SK-N-MC (cell line): ENCODE measurements around the gene SLC12A8.

Experiments used
- DNase-seq: peaks from one replicate; pipeline ENCODE4 v3.0.0-alpha.2; 2011; ENCODE audit warnings: low read depth, low spot score
- H3K27ac ChIP-seq: fragments of 200-600 bp; sonication (generic); 2 replicates; pipeline ENCODE4 v1.5.1; 2016; ENCODE audit warnings: mixed run types
- H3K36me3 ChIP-seq: fragments of 200-600 bp; sonication (generic); 2 replicates; pipeline ENCODE4 v1.6.1; 2017; ENCODE audit warnings: antibody characterized with exemption, low read length, mixed read lengths; ENCODE audit not compliant: insufficient read depth
- H3K4me3 ChIP-seq: fragments of 200-600 bp; sonication (generic); 2 replicates; pipeline ENCODE4 v1.5.1; 2016
- H3K9ac ChIP-seq: fragments of 200-600 bp; sonication (generic); 2 replicates; pipeline ENCODE4 v1.8.0; 2017; ENCODE audit warnings: mixed run types, mixed read lengths; ENCODE audit not compliant: insufficient read length
- H3K9me3 ChIP-seq: fragments of 200-600 bp; sonication (generic); 2 replicates; pipeline ENCODE4 v1.6.1; 2017; ENCODE audit warnings: low read depth, mild to moderate bottlenecking, antibody characterized with exemption, low read length, moderate library complexity, mixed read lengths
- EZH2 ChIP-seq: fragments of 200-600 bp; sonication (generic); IDR thresholded peaks from one replicate; pipeline ENCODE4 v1.6.1; 2017; ENCODE audit warnings: antibody characterized with exemption
- FOXP2 ChIP-seq: optimal IDR thresholded peaks from 2 replicates; pipeline ENCODE3; 2011; ENCODE audit warnings: mild to moderate bottlenecking, moderate library complexity; ENCODE audit not compliant: insufficient read depth; ENCODE audit errors: extremely low read length, control extremely low read depth
- POLR2AphosphoS5 ChIP-seq: IDR thresholded peaks from 2 replicates; pipeline ENCODE4 v1.6.1; 2012; ENCODE audit warnings: mild to moderate bottlenecking, low read depth, low read length, borderline replicate concordance

Gene SLC12A8, protein sequence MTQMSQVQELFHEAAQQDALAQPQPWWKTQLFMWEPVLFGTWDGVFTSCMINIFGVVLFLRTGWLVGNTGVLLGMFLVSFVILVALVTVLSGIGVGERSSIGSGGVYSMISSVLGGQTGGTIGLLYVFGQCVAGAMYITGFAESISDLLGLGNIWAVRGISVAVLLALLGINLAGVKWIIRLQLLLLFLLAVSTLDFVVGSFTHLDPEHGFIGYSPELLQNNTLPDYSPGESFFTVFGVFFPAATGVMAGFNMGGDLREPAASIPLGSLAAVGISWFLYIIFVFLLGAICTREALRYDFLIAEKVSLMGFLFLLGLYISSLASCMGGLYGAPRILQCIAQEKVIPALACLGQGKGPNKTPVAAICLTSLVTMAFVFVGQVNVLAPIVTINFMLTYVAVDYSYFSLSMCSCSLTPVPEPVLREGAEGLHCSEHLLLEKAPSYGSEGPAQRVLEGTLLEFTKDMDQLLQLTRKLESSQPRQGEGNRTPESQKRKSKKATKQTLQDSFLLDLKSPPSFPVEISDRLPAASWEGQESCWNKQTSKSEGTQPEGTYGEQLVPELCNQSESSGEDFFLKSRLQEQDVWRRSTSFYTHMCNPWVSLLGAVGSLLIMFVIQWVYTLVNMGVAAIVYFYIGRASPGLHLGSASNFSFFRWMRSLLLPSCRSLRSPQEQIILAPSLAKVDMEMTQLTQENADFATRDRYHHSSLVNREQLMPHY

DNA sequence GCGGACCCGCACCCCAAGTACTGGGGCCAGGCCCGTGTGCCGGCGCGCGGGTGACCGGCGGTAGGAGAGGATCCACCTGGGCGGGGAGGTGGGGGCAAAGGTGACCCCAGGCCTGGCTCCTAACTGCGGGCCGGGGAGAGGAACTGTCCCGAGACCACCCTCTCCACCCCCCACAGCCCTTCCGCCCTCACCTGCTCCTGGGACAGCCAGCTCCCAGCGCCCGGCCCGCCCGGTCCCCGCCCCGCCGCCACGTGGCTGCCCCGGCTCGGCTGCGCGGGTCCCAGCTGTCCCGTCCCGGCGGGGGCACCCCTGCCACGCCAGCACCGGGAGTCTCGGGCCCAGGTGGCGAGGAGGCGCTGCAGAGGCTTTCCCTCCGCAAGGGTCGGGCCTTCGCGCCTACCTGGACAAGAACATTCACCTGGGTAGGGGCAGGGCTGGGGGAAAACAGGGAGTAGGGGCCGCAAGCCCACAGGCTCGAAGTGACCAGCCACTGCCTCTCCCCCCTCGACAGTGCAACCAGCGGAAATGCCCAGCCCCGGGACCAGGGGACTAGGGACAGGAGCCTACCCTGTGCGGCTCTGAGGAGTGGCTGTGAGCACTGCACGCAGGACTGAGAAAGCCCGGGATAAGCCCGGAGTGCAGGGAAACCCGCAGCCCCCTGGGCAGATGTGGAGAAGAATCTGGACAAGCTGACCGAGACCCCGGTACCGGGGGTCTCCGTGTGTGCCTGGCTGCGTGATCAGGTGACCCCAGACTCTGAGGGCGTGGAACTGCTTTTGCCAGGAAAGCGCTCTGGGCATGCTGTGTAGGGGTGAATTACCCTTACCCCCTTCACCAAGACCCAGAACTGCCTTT, at the start of gene SLC12A8:
Gene SLC12A8, minus strand, starts transcription at position 240 of the 855 bp plus-strand sequence. CDS start 1,399 bp downstream, outside the sequence.
- H3K36me3 ChIP-seq: no peaks in the 10 kb centered on the region
- no peak within 1 kb of the TSS for H3K4me3 ChIP-seq
- no peak within 1 kb of the TSS for H3K9ac ChIP-seq
- no peak for DNase-seq
- H3K9me3 ChIP-seq: no peaks in the 10 kb centered on the region
- no peak within 1 kb of the TSS for H3K27ac ChIP-seq
- no peak for TF ChIP-seq POLR2AphosphoS5
- TF ChIP-seq FOXP2: no peak
- TF ChIP-seq EZH2: no peak

DNA sequence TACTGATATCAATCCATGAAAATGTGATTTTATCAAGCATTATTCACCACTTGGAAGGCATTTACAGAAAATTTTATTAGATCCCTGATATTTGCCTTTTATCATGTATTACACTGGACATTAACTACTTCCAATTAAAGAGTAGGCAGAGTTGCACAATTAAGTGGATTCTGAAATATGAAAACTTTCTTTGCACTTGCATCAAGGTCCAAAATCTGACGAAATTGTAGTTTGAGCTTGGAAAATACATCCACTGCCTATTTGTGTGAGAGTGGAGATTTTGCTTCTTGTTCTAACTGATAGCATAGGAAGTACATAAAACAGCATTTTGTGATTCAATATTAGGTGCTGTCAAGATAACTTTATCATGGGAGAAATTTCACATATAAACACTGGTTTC, 49.6 kb upstream of the SLC12A8 start:
- DNase-seq: no peak
- Histone ChIP-seq H3K36me3 (peaks cover 49% of the 10 kb centered on the region), H3K9me3 (no peaks in the 10 kb centered on the region), H3K4me3 (no peak overlapping the region), H3K9ac (no peak overlapping the region), H3K27ac (no peak overlapping the region)
- TF ChIP-seq POLR2AphosphoS5 (no peak), EZH2 (no peak), FOXP2 (no peak)

DNA sequence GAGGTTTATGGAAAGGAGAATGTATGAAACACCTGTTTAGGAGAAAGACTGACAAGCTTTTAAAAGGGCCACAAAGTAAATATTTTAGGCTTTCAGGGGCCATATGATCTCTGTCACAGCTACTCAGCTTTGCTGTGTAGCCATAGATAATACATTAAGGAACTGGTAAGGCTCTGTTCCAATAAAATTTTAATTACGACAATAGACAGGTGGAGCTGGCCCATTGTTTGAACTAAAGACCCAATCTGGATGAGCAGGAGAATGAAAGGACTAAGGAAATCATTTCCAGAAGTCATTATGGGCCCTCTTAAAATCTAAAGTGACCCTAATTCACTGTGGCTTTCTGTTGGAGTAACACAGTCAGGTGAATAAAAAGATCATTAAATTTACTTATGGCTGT, 48.5 kb upstream of the SLC12A8 start:
- no peak for DNase-seq
- TF ChIP-seq EZH2: no peak
- no peak for TF ChIP-seq POLR2AphosphoS5
- no peak for TF ChIP-seq FOXP2
- Histone ChIP-seq H3K36me3 (peaks cover 41% of the 10 kb centered on the region), H3K27ac (no peak overlapping the region), H3K9me3 (no peaks in the 10 kb centered on the region), H3K4me3 (no peak overlapping the region), H3K9ac (no peak overlapping the region)

DNA sequence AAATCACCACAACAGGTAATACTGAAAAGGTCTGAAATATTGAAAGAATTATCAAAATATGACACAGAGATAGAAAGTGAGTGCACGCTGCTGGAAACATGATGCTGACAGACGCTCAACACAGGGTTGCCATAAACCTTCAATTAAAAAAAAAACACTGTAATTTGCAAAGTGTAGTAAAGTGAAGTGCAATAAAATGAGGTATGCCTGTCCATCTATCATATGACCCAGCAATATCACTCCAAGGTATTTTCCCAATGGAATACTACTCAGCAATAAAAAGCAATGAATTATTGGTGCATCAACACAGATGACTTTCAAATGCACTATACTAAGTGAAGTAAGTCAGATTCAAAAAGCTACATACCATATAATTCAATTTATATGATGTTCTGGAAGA, 47.6 kb upstream of the SLC12A8 start:
- Histone ChIP-seq H3K9ac (no peak overlapping the region), H3K36me3 (peaks cover 40% of the 10 kb centered on the region), H3K27ac (no peak overlapping the region), H3K9me3 (no peaks in the 10 kb centered on the region), H3K4me3 (no peak overlapping the region)
- DNase-seq: no peak
- no peak for TF ChIP-seq EZH2
- no peak for TF ChIP-seq FOXP2
- TF ChIP-seq POLR2AphosphoS5: no peak

DNA sequence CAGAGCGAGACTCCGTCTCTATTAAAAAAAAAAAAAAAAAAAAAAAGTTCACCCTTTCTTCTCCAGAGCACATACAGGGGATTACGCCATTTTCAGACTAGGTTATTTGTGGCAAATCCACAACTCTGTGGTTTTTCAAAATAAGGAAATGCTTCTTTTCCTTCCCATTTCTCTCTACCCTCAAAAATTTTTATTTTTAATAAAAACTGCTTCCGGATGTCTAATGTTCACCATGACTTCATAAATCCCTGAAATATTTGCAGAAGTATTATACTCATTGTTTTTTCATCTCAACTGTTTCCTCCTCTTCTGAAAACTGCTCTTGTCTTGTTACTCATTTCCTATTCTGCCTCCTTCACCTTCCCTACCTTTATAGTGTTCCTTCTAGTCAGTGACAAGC, 45.0 kb upstream of the SLC12A8 start:
- no peak for DNase-seq
- TF ChIP-seq FOXP2 (no peak), EZH2 (no peak), POLR2AphosphoS5 (no peak)
- peaks cover 31% of the 10 kb centered on the region for H3K36me3 ChIP-seq
- no peak overlapping the region for H3K9ac ChIP-seq
- H3K27ac ChIP-seq: no peak overlapping the region
- no peaks in the 10 kb centered on the region for H3K9me3 ChIP-seq
- no peak overlapping the region for H3K4me3 ChIP-seq

DNA sequence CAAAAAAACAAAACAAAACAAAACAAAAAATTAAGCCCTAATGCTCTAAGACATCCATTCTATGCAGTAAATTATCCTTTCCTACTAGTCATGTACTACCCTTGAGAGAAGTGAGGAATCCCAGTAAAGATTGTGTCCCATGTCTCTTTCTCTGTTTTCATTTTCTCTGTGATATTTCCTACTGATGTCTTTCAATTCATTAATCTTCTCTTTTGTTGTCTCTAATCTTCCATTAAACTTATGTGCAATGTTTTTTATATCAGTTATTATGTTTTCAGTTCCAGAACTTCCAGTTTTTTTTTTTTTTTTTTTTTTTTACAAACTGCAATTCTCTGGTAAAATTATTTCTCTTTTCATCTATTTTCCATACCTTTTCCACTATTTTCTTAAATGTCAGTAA, 44.1 kb upstream of the SLC12A8 start:
- Histone ChIP-seq H3K4me3 (no peak overlapping the region), H3K9me3 (no peaks in the 10 kb centered on the region), H3K9ac (no peak overlapping the region), H3K27ac (no peak overlapping the region), H3K36me3 (peaks cover 31% of the 10 kb centered on the region)
- DNase-seq: no peak
- TF ChIP-seq POLR2AphosphoS5 (no peak), FOXP2 (no peak), EZH2 (no peak)

DNA sequence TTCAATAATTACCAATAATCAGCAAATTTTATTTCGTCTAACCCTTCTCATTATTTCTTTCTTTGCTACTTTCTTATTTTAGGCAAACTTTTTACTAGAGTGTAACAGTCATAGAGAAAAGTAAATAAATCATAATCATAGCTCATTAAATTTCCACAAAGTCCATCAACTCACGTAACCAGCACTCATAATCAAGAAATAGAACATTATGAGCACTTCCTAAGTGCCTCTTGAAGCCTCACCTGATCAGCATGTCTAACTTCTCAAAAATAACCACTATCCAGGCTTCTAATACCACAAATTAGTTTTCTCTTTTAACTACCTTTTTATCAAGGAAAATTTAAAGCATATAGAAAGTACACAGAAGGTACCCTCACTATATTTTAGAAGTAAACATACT, 38.4 kb upstream of the SLC12A8 start:
- no peak overlapping the region for H3K9ac ChIP-seq
- H3K9me3 ChIP-seq: no peaks in the 10 kb centered on the region
- H3K36me3 ChIP-seq: no peaks in the 10 kb centered on the region; the same call in 1 of the 2 replicates
- H3K4me3 ChIP-seq: no peak overlapping the region
- DNase-seq: no peak
- H3K27ac ChIP-seq: no peak overlapping the region
- no peak for TF ChIP-seq FOXP2
- TF ChIP-seq EZH2: no peak
- TF ChIP-seq POLR2AphosphoS5: no peak

DNA sequence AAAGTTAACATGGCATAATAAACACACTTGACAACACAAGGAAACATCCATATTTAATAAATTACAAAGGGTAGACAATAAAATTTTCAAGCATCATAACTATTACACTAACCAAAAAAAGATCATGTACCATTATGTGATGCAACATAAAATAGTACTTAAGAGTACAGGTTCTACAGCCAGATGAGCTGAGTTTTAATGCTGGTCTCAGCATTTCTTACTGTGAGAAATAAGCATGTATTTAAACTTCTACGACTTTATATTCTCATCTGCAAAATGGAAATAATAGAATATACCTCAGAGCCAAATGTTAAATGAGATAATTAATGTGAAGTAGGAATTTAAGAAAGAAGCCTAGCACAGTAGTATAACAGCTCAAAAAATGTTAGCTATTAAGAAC, 33.7 kb upstream of the SLC12A8 start:
- no peak for DNase-seq
- no peak overlapping the region for H3K4me3 ChIP-seq
- no peak for TF ChIP-seq FOXP2
- no peak for TF ChIP-seq POLR2AphosphoS5
- no peak for TF ChIP-seq EZH2
- no peaks in the 10 kb centered on the region for H3K9me3 ChIP-seq
- H3K36me3 ChIP-seq: no peaks in the 10 kb centered on the region; the same call in 1 of the 2 replicates
- no peak overlapping the region for H3K27ac ChIP-seq
- H3K9ac ChIP-seq: no peak overlapping the region
